ENCODE data around the gene PRKAG2.

PRKAG2 gene

DNA sequence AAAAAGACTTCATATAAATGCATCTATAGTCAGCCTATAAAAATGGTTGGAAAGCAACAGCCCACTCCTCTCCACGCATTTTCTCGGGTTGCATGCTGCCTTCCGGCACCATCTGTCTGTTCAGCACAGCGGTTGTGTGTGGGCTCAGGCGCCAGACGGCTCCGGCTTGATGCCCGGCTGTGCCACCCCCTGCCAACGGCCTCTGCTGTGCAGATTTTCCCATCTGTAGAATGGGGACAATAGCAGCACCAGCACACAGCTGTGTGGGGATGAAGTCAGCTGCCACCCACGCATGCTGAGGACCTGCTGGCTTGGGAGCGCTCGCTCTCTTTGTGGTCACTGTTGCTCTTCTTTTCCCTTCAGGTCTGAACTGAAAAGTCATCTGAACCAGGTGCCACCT is 19.5 kb downstream of the PRKAG2 start:
- H3K9me3 ChIP-seq (ENCODE audit: control insufficient read depth, low read length) = no peaks in the 10 kb centered on the region
- H3K4me3 ChIP-seq (ENCODE audit: extremely low read depth, insufficient read depth, low read length, poor library complexity, severe bottlenecking) = no peak overlapping the region
- H3K36me3 ChIP-seq (ENCODE audit: control insufficient read depth, insufficient read depth, low read length) = no peaks in the 10 kb centered on the region
- no peak overlapping the region for H3K27ac ChIP-seq (ENCODE audit: low read depth, low read length, severe bottlenecking)
- WGBS, 2 experiments (ENCODE audit: insufficient coverage in 2 of 2) = 92 to 93% methylated on average over 12 of the region's 12 CpGs
- H3K4me1 ChIP-seq (ENCODE audit: control insufficient read depth, insufficient read depth, low read length, poor library complexity, severe bottlenecking) = no peaks in the 10 kb centered on the region

DNA sequence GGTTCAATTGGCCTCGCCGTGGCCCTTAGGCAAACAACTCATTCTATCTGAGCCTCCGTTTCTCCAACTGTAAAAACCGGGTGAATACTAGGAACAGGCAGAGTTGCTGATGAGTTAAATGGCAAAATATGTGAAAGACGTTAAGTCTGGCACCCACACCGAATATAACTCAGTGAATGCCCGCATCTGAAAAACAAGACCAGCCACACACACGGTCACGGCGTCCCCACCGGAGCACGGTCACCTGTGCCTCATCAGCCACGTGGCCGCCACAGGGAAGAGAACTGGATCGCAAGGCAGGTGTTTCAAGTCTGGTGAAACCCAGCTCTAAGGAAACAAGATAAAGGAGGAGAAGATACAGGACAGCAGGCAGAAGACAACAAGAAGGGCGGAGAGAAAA is 20.4 kb downstream of the PRKAG2 start:
- no peak overlapping the region for H3K27ac ChIP-seq (ENCODE audit: low read depth, low read length, severe bottlenecking)
- 92 to 94% methylated on average over 14 to 16 of the region's 16 CpGs for WGBS, 2 experiments (ENCODE audit: insufficient coverage in 2 of 2)

DNA sequence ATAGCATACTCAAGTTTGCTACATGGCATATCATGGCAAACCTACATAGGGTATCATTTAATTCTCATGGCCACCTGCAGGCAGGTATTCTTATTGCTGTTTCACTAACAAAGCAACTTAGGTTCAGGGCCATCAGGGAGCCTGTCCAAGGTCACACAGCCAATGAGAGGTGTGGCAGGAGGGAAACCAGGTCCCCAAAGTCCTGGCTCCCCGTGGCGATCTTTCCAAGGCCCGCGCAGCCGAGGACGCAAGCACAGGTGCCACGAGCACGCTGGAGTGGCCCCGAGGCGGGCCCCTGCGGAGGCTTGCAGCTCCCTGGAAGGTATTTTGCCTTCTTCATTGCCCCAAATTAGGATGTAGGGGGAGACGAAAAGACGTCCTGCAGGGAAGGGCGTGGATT is 20.8 kb downstream of the PRKAG2 start:
- no peak overlapping the region for H3K27ac ChIP-seq (ENCODE audit: low read depth, low read length, severe bottlenecking)
- WGBS, 2 experiments (ENCODE audit: insufficient coverage in 2 of 2) = 88 to 93% methylated on average over 11 to 12 of the region's 14 CpGs
- H3K36me3 ChIP-seq (ENCODE audit: control insufficient read depth, insufficient read depth, low read length) = no peaks in the 10 kb centered on the region
- no peaks in the 10 kb centered on the region for H3K4me1 ChIP-seq (ENCODE audit: control insufficient read depth, insufficient read depth, low read length, poor library complexity, severe bottlenecking)
- H3K9me3 ChIP-seq (ENCODE audit: control insufficient read depth, low read length) = no peaks in the 10 kb centered on the region
- H3K4me3 ChIP-seq (ENCODE audit: extremely low read depth, insufficient read depth, low read length, poor library complexity, severe bottlenecking) = no peak overlapping the region

More for the DNA sequence above, 20.4 kb downstream of the PRKAG2 start:
- no peak overlapping the region for H3K4me3 ChIP-seq (ENCODE audit: extremely low read depth, insufficient read depth, low read length, poor library complexity, severe bottlenecking)
- no peaks in the 10 kb centered on the region for H3K4me1 ChIP-seq (ENCODE audit: control insufficient read depth, insufficient read depth, low read length, poor library complexity, severe bottlenecking)
- H3K36me3 ChIP-seq (ENCODE audit: control insufficient read depth, insufficient read depth, low read length) = no peaks in the 10 kb centered on the region
- H3K9me3 ChIP-seq (ENCODE audit: control insufficient read depth, low read length) = no peaks in the 10 kb centered on the region

DNA sequence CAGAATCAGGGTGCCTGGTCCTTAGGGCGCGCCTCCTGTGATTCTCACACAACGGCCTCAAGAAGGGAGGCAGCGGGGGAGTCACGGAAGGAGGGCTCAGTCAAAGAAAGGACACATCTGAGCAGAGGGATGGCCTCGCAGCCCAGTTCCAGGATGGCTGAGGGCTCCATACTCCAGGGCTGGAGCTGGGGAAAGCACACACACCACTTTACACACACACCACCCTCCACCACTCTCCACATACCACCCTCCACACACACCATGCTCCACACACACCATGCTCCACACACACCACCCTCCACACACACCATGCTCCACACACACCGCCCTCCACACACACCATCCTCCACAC is 22.2 kb downstream of the PRKAG2 start:
- Histone ChIP-seq H3K4me1 (ENCODE audit: control insufficient read depth, insufficient read depth, low read length, poor library complexity, severe bottlenecking) (no peaks in the 10 kb centered on the region), H3K36me3 (ENCODE audit: control insufficient read depth, insufficient read depth, low read length) (no peaks in the 10 kb centered on the region), H3K9me3 (ENCODE audit: control insufficient read depth, low read length) (no peaks in the 10 kb centered on the region), H3K4me3 (ENCODE audit: extremely low read depth, insufficient read depth, low read length, poor library complexity, severe bottlenecking) (no peak overlapping the region), H3K27ac (ENCODE audit: low read depth, low read length, severe bottlenecking) (no peak overlapping the region)
- WGBS, 2 experiments (ENCODE audit: insufficient coverage in 2 of 2) = 82 to 91% methylated on average over 5 to 6 of the region's 7 CpGs

DNA sequence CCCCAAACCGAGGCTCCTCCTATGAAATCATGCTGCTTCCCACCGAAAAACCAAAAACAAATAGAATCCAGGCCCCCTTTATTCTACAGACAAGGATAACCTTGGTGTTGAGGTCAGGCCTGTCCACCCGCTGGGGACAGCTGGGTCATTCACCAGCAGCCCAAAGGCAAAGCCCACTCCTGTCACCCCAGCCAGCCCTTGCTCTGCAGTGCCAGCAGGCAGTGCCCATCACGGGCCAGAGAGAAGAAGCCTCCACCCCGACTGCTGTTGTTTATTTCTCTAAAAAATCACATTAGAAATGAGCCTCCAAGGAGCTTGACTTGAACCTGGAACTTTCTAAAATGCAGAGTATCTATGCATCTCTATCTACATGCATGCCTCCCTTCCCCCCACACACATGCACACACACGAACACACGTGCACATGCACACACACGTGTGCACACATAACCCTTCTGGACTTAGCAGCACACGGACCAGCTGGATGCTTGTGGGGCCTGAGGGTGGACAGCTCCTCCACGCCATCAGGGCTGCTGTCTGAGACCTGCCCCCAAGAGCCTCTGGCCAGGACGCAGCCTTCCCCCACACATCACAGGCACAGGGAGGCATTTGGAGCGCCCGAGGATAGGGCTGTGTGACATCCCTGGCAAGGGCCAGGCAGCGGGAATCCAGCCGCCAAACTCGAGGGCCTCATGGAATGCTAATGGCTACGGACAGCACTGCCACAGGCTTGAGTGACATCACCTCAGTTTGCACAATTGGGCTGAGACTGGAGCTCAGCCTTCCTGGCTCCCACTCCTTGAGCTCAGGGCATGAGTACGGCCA is 22.8 kb downstream of the PRKAG2 start:
- no peaks in the 10 kb centered on the region for H3K4me1 ChIP-seq (ENCODE audit: control insufficient read depth, insufficient read depth, low read length, poor library complexity, severe bottlenecking)
- no peak overlapping the region for H3K27ac ChIP-seq (ENCODE audit: low read depth, low read length, severe bottlenecking)
- no peaks in the 10 kb centered on the region for H3K36me3 ChIP-seq (ENCODE audit: control insufficient read depth, insufficient read depth, low read length)
- H3K4me3 ChIP-seq (ENCODE audit: extremely low read depth, insufficient read depth, low read length, poor library complexity, severe bottlenecking) = no peak overlapping the region
- H3K9me3 ChIP-seq (ENCODE audit: control insufficient read depth, low read length) = no peaks in the 10 kb centered on the region
- WGBS, 2 experiments (ENCODE audit: insufficient coverage in 2 of 2) = 74 to 87% methylated on average over 8 to 18 of the region's 18 CpGs

DNA sequence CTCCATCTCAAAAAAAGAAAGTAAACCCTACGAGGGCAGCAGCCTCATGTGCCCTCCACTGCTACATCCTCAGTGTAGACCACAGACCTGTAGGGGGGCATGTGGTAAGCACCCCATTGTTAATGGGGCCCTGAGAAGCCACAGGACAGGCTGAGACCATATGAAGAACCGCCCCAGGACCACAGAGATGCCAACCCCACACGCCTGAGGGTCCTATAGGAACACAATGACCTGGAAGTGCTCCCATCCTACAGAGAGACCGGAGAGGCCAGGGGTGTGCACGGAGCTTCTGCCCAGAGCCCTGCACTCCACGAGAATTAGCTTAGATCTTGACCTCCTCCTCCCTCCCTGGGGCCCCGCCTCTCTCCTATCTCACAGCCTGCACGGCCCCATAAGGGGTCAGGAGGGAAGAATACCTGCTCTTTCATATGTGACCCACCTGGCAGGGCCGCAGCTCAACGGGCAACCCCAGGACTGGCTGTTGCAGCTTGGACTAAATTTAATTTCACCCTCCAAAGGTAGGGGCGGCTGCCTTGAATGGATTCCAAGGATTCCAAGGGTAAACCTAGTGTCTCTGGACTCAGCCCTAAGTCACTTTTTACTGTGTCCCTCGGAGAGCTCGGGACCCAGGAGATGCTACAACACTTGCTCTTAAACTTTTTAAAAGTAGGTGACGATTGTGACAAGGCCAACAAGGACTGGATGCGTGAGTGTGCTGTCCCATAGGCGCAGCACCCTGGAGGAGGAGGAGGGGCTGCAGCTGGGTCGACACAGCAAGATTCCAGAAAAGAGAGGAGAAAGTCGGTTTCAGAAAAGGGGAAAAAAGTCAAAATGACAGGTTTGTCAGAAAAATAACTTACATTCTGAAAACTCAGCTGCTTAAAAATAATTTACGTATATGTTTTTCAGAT is 24.2 kb downstream of the PRKAG2 start:
- WGBS, 2 experiments (ENCODE audit: insufficient coverage in 2 of 2) = 87 to 88% methylated on average over 15 of the region's 19 CpGs
- no peak overlapping the region for H3K27ac ChIP-seq (ENCODE audit: low read depth, low read length, severe bottlenecking)
- no peak overlapping the region for H3K4me3 ChIP-seq (ENCODE audit: extremely low read depth, insufficient read depth, low read length, poor library complexity, severe bottlenecking)

DNA sequence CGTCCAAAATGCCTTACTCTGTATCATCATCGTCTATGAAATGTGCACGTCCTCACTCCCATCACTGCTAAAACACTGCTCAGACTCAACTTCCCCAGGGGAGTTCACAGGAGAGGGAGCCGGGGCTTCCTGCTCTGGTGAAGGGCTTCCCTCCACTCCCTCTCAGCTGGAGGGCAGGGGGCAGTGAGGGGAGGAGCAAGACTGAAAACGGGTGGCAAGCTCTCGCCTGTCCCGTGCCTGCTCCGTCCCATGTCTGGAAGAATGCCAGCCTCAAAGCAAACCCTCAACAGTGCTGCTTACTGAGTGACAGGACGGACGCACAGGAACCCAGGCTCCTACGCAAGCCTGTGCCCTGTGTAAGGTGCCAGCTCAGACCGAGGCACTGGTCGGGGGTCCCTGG is 25.1 kb downstream of the PRKAG2 start:
- H3K4me3 ChIP-seq (ENCODE audit: extremely low read depth, insufficient read depth, low read length, poor library complexity, severe bottlenecking) = no peak overlapping the region
- H3K36me3 ChIP-seq (ENCODE audit: control insufficient read depth, insufficient read depth, low read length) = no peaks in the 10 kb centered on the region
- no peaks in the 10 kb centered on the region for H3K4me1 ChIP-seq (ENCODE audit: control insufficient read depth, insufficient read depth, low read length, poor library complexity, severe bottlenecking)
- no peaks in the 10 kb centered on the region for H3K9me3 ChIP-seq (ENCODE audit: control insufficient read depth, low read length)
- H3K27ac ChIP-seq (ENCODE audit: low read depth, low read length, severe bottlenecking) = no peak overlapping the region
- 84 to 92% methylated on average over 8 to 11 of the region's 13 CpGs for WGBS, 2 experiments (ENCODE audit: insufficient coverage in 2 of 2)

More for the DNA sequence above, 24.2 kb downstream of the PRKAG2 start:
- Histone ChIP-seq H3K4me1 (ENCODE audit: control insufficient read depth, insufficient read depth, low read length, poor library complexity, severe bottlenecking) (no peaks in the 10 kb centered on the region), H3K9me3 (ENCODE audit: control insufficient read depth, low read length) (no peaks in the 10 kb centered on the region), H3K36me3 (ENCODE audit: control insufficient read depth, insufficient read depth, low read length) (no peaks in the 10 kb centered on the region)

DNA sequence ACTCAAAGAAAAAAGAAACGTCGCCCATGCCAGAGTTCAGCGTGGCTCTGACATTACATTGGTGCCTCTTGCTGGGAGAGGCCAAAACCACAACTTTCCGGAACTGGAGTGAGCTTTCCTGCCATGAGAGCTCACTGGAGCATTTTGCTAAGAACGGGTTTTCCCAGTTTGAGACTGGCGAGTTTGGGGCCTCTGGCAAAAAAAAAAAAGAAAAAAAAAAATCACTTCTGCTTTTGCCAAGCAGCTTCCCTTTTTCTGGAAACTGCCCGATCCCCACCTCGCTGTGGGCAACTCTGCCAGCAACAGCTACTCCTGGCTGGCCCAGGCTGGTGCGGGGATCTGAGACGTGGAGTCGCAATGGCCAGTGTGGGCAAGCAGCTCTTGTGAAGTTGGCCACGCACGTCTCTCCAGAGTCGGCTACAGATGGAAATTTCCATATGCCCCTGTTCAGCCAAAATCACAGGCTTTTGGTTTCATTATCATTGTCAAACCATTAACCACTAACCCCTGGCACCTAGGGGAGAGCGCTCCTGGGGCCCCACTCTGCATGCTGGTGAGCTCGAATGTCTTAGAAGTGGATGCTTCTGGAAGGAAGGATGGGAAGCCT is 25.7 kb downstream of the PRKAG2 start:
- Histone ChIP-seq H3K4me1 (ENCODE audit: control insufficient read depth, insufficient read depth, low read length, poor library complexity, severe bottlenecking) (no peaks in the 10 kb centered on the region), H3K4me3 (ENCODE audit: extremely low read depth, insufficient read depth, low read length, poor library complexity, severe bottlenecking) (no peak overlapping the region), H3K9me3 (ENCODE audit: control insufficient read depth, low read length) (no peaks in the 10 kb centered on the region), H3K36me3 (ENCODE audit: control insufficient read depth, insufficient read depth, low read length) (no peaks in the 10 kb centered on the region), H3K27ac (ENCODE audit: low read depth, low read length, severe bottlenecking) (no peak overlapping the region)
- 90 to 96% methylated on average over 12 to 15 of the region's 16 CpGs for WGBS, 2 experiments (ENCODE audit: insufficient coverage in 2 of 2)

DNA sequence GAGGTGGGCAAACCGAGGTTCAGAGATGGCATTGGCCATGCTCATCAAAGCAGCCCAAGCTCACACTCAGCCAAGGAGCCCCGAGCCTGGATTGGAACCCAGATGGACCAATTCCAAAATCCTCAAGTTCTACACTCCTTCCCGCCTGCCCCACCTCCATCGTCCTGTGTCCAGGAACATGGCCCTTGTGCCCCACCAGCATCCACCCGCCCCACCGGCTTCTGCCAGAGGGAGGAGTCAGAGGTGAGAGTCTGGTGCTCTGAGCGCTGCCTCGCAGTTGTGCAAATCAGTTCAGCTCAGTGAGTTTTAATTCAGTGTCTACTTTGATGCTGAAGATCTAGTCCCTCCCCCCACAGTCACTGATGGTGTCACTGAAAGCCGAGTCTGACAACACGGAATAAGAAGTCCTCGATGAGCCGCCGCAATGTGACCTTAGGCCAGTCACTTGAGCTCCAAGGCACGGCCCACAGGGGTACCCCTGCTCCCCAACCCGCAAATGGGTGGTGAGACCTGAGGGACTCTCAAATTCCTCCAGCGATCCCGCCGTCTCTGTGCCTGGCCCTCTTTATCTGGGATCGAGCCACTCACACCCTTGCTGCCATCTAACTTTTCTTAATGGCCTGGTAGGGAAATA is 26.3 kb downstream of the PRKAG2 start:
- no peaks in the 10 kb centered on the region for H3K4me1 ChIP-seq (ENCODE audit: control insufficient read depth, insufficient read depth, low read length, poor library complexity, severe bottlenecking)
- no peak overlapping the region for H3K4me3 ChIP-seq (ENCODE audit: extremely low read depth, insufficient read depth, low read length, poor library complexity, severe bottlenecking)
- 94 to 98% methylated on average over 13 to 15 of the region's 19 CpGs for WGBS, 2 experiments (ENCODE audit: insufficient coverage in 2 of 2)
- no peaks in the 10 kb centered on the region for H3K36me3 ChIP-seq (ENCODE audit: control insufficient read depth, insufficient read depth, low read length)
- H3K27ac ChIP-seq (ENCODE audit: low read depth, low read length, severe bottlenecking) = no peak overlapping the region
- H3K9me3 ChIP-seq (ENCODE audit: control insufficient read depth, low read length) = no peaks in the 10 kb centered on the region

DNA sequence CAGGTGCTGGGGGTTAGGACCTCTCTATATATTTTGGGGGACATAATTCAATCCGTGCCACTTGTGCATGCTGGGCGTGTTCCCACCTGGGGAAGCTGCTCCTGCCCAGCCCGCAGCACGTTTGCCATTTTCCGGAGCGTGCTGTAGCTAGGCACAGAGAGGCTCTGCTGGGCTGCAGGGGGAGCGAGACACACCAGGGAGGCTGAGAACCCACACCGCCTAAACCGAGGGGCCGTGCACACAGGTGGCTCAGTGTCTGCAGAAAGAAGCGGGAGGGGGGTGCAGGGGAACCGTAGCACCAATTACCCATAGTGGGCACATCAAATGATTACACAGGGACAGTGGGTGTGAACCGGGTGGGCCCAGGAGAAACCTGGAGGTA is 27.0 kb downstream of the PRKAG2 start:
- no peaks in the 10 kb centered on the region for H3K36me3 ChIP-seq (ENCODE audit: control insufficient read depth, insufficient read depth, low read length)
- H3K4me3 ChIP-seq (ENCODE audit: extremely low read depth, insufficient read depth, low read length, poor library complexity, severe bottlenecking) = no peak overlapping the region
- no peaks in the 10 kb centered on the region for H3K4me1 ChIP-seq (ENCODE audit: control insufficient read depth, insufficient read depth, low read length, poor library complexity, severe bottlenecking)
- 90 to 92% methylated on average over 13 of the region's 13 CpGs for WGBS, 2 experiments (ENCODE audit: insufficient coverage in 2 of 2)
- no peaks in the 10 kb centered on the region for H3K9me3 ChIP-seq (ENCODE audit: control insufficient read depth, low read length)
- H3K27ac ChIP-seq (ENCODE audit: low read depth, low read length, severe bottlenecking) = no peak overlapping the region
